ENCODE data around the gene CLTCL1.
"Not testable (repeated sequence)": the region's sequence is repeated elsewhere in the genome, so short reads cannot be mapped to it uniquely, and the experiment has no call there.

DNA sequence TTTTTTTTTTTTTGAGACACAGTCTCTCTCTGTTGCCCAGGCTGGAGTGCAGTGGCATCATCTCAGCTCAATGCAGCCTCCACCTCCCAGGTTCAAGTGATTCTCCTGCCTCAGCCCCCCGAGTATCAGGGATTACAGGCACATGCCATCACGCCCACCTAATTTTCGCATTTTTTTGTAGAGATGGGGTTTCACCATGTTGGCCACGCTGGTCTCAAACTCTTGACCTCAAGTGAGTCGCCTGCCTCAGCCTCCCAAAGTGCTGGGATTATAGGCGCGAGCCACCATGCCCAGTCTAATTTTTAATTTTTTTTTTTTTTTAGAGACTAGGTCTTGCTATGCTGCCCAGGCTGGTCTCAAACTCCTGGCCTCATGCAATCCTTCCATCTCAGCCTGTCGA lies 35.2 kb downstream of the CLTCL1 start:
- TF ChIP-seq, protein P1, sequence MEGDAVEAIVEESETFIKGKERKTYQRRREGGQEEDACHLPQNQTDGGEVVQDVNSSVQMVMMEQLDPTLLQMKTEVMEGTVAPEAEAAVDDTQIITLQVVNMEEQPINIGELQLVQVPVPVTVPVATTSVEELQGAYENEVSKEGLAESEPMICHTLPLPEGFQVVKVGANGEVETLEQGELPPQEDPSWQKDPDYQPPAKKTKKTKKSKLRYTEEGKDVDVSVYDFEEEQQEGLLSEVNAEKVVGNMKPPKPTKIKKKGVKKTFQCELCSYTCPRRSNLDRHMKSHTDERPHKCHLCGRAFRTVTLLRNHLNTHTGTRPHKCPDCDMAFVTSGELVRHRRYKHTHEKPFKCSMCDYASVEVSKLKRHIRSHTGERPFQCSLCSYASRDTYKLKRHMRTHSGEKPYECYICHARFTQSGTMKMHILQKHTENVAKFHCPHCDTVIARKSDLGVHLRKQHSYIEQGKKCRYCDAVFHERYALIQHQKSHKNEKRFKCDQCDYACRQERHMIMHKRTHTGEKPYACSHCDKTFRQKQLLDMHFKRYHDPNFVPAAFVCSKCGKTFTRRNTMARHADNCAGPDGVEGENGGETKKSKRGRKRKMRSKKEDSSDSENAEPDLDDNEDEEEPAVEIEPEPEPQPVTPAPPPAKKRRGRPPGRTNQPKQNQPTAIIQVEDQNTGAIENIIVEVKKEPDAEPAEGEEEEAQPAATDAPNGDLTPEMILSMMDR (conservative IDR thresholded peaks at IDR 0.05; ENCODE audit: low read depth in 2 of 2) = not testable (repeated sequence)
- not testable (repeated sequence) for TF ChIP-seq EZH2 (IDR thresholded peaks at IDR 0.05; ENCODE audit: low read depth, unreplicated experiment)

Data from GM23338 (cell line).